AG09319 (cell line): ENCODE results near the gene NCKAP5.

Source experiments
- DNase-seq: peaks from one replicate; pipeline ENCODE4 v3.0.0-alpha.2; 2010; ENCODE audit warnings: low read depth; ENCODE audit errors: extremely low read depth
- CTCF ChIP-seq: IDR thresholded peaks from 2 replicates; pipeline ENCODE4 v1.5.1; 2011; ENCODE audit warnings: low read depth, mild to moderate bottlenecking, inconsistent platforms, low read length, moderate library complexity

NCKAP5 gene

GRCh38 chr2:132901661-132902060, 666.6 kb downstream of the NCKAP5 start:
- DNase-seq = no peak
- no peak for TF ChIP-seq CTCF

- DNase-seq = no peak
- TF ChIP-seq CTCF = no peak
Observed at GRCh38 chr2:132897111-132897510, 671.2 kb downstream of the NCKAP5 start.

GRCh38 chr2:132896073-132896472, 672.2 kb downstream of the NCKAP5 start:
- DNase-seq = no peak
- TF ChIP-seq CTCF = no peak

GRCh38 chr2:132891498-132891897, 676.8 kb downstream of the NCKAP5 start:
- no peak for TF ChIP-seq CTCF
- DNase-seq = no peak

GRCh38 chr2:132886574-132886973, 681.7 kb downstream of the NCKAP5 start:
- no peak for TF ChIP-seq CTCF
- no peak for DNase-seq

- TF ChIP-seq CTCF = no peak
- no peak for DNase-seq
Observed at GRCh38 chr2:132884705-132885104, 683.6 kb downstream of the NCKAP5 start.

GRCh38 chr2:132884292-132884691, 684.0 kb downstream of the NCKAP5 start:
- DNase-seq = no peak
- TF ChIP-seq CTCF = no peak
